Thymus (tissue), 11 donors: ENCODE results near the gene SEC14L3. TPM values are rescaled to one million over a fixed set of nuclear protein-coding genes. Genes with fewer than 3 reads are reported as not detected.

Source experiments
- DNase-seq, 9 donors: peaks; one replicate each; pipeline ENCODE4 v3.0.0-alpha.2; 2013; ENCODE audit warnings: low spot score in 9 of 9, low read depth in 6 of 9, missing footprints in 1 of 9
- H3K27ac ChIP-seq, 2 donors: one replicate each; pipeline ENCODE4 v1.5.1; 2013; ENCODE audit warnings: control low read depth in 1 of 2, low read depth in 1 of 2, low read length in 1 of 2, mild to moderate bottlenecking in 1 of 2, moderate library complexity in 1 of 2
- H3K27me3 ChIP-seq, 2 donors: one replicate each; pipeline ENCODE4 v1.5.1; 2013; ENCODE audit warnings: low read length in 1 of 2; ENCODE audit not compliant: control insufficient read depth in 2 of 2, insufficient read depth in 1 of 2
- H3K36me3 ChIP-seq, 2 donors: one replicate each; pipeline ENCODE4 v1.5.1; 2013; ENCODE audit warnings: low read length in 1 of 2, mild to moderate bottlenecking in 1 of 2, moderate library complexity in 1 of 2; ENCODE audit not compliant: control insufficient read depth in 2 of 2, insufficient read depth in 2 of 2
- H3K4me1 ChIP-seq, 2 donors: one replicate each; pipeline ENCODE4 v1.5.1; 2013; ENCODE audit warnings: low read length in 2 of 2; ENCODE audit not compliant: control insufficient read depth in 2 of 2, insufficient read depth in 2 of 2
- H3K4me3 ChIP-seq, 2 donors: one replicate each; pipeline ENCODE4 v1.5.1; 2013; ENCODE audit warnings: low read length in 2 of 2, control low read depth in 1 of 2, mild to moderate bottlenecking in 1 of 2
- H3K9me3 ChIP-seq, 2 donors: one replicate each; pipeline ENCODE4 v1.5.1; 2013; ENCODE audit warnings: low read length in 1 of 2, mild to moderate bottlenecking in 1 of 2; ENCODE audit not compliant: control insufficient read depth in 2 of 2, insufficient read depth in 1 of 2
- WGBS: extraction: QIAGEN DNeasy Blood & Tissue Kit; methylation state at CpG from one replicate; pipeline ENCODE4 v1.1.7; 2013; 5-methylcytosine and 5-hydroxymethylcytosine counted together
- polyA plus RNA-seq: library from polyadenylated mRNA; stranded (reverse); fragments of 200-250 nt; gene quantifications from one replicate; pipeline ENCODE4 v1.2.3, GENCODE V29; 2013
- total RNA-seq: library from RNA; stranded (reverse); fragments of 120-200 nt; gene quantifications from one replicate; pipeline ENCODE4 v1.2.4, GENCODE V29; 2013
- donor health status: healthy.

The SEC14L3 gene
- total and polyA plus RNA-seq, 2 donors, result 0.05 to 0.07 TPM

- WGBS, result 98% methylated on average over 2 of the region's 2 CpGs
- no peak overlapping the region for H3K4me3 ChIP-seq
- peaks cover 29 to 39% of the 10 kb centered on the region in 2 donors for H3K36me3 ChIP-seq
- peaks cover 0 to 11% of the 10 kb centered on the region in 2 donors for H3K4me1 ChIP-seq
- no peak overlapping the region for H3K27ac ChIP-seq
- no peaks in the 10 kb centered on the region for H3K9me3 ChIP-seq
- no peaks in the 10 kb centered on the region for H3K27me3 ChIP-seq
- DNase-seq, result no peak
Observed at GRCh38 chr22:30416403-30416802, 55.4 kb downstream of the SEC14L3 start.

GRCh38 chr22:30414525-30415047, 57.2 kb downstream of the SEC14L3 start:
- H3K36me3 ChIP-seq, result peaks cover 30 to 47% of the 10 kb centered on the region in 2 donors
- H3K27ac ChIP-seq, result peak overlapping the region; percentile 18 to 83
- H3K4me3 ChIP-seq, result no peak overlapping the region
- 98% methylated on average over 4 of the region's 4 CpGs for WGBS
- no peak for DNase-seq
- no peaks in the 10 kb centered on the region for H3K27me3 ChIP-seq
- H3K9me3 ChIP-seq, result no peaks in the 10 kb centered on the region
- H3K4me1 ChIP-seq, result peaks cover 0 to 11% of the 10 kb centered on the region in 2 donors

- Histone ChIP-seq H3K27ac (peak overlapping the region; percentile 18 to 83), H3K36me3 (peaks cover 30 to 49% of the 10 kb centered on the region in 2 donors), H3K4me3 (no peak overlapping the region), H3K4me1 (peaks cover 0 to 11% of the 10 kb centered on the region in 2 donors), H3K9me3 (no peaks in the 10 kb centered on the region), H3K27me3 (no peaks in the 10 kb centered on the region)
- DNase-seq, result peak in 1 of 9 donors; percentile 38
- WGBS, result 86% methylated on average over 5 of the region's 5 CpGs
Observed at GRCh38 chr22:30413745-30414524, 57.9 kb downstream of the SEC14L3 start.

GRCh38 chr22:30413001-30413400, 58.8 kb downstream of the SEC14L3 start:
- no peak overlapping the region for H3K4me3 ChIP-seq
- H3K9me3 ChIP-seq, result no peaks in the 10 kb centered on the region
- no peaks in the 10 kb centered on the region for H3K27me3 ChIP-seq
- DNase-seq, result no peak
- 98% methylated on average over 4 of the region's 4 CpGs for WGBS
- peaks cover 0 to 11% of the 10 kb centered on the region in 2 donors for H3K4me1 ChIP-seq
- peaks cover 30 to 41% of the 10 kb centered on the region in 2 donors for H3K36me3 ChIP-seq
- H3K27ac ChIP-seq, result no peak overlapping the region

GRCh38 chr22:30411780-30412179, 60.0 kb downstream of the SEC14L3 start:
- no peaks in the 10 kb centered on the region for H3K9me3 ChIP-seq
- no peak overlapping the region for H3K4me3 ChIP-seq
- DNase-seq, result peak in 1 of 9 donors; percentile 38
- WGBS, result 90% methylated on average over 3 of the region's 3 CpGs
- no peaks in the 10 kb centered on the region for H3K27me3 ChIP-seq
- H3K27ac ChIP-seq, result no peak overlapping the region
- peaks cover 33 to 34% of the 10 kb centered on the region in 2 donors for H3K36me3 ChIP-seq
- peaks cover 0 to 11% of the 10 kb centered on the region in 2 donors for H3K4me1 ChIP-seq

Other genes starting within 250 kb of the SEC14L3 start
- 0.90 TPM for gene LIF, start 225.3 kb downstream of the SEC14L3 start, total RNA-seq
- 0.21 TPM for gene LIF, start 225.3 kb downstream of the SEC14L3 start, polyA plus RNA-seq
- 1.9 TPM for gene OSM, start 205.2 kb downstream of the SEC14L3 start, total RNA-seq
- 6.0 TPM for gene OSM, start 205.2 kb downstream of the SEC14L3 start, polyA plus RNA-seq
- 12.8 TPM for gene CASTOR1, start 182.5 kb downstream of the SEC14L3 start, total RNA-seq
- gene CASTOR1, start 182.5 kb downstream of the SEC14L3 start, polyA plus RNA-seq, result 19.6 TPM
- gene TBC1D10A, start 145.1 kb downstream of the SEC14L3 start, total RNA-seq, result 25.6 TPM
- 39.0 TPM for gene TBC1D10A, start 145.1 kb downstream of the SEC14L3 start, polyA plus RNA-seq
- gene SF3A1, start 115.1 kb downstream of the SEC14L3 start, total RNA-seq, result 26.9 TPM
- gene SF3A1, start 115.1 kb downstream of the SEC14L3 start, polyA plus RNA-seq, result 25.7 TPM
- gene CCDC157, start 115.0 kb downstream of the SEC14L3 start, total RNA-seq, result 2.1 TPM
- gene CCDC157, start 115.0 kb downstream of the SEC14L3 start, polyA plus RNA-seq, result 3.2 TPM
- gene RNF215, start 84.6 kb downstream of the SEC14L3 start, total RNA-seq, result 6.4 TPM
- 11.1 TPM for gene RNF215, start 84.6 kb downstream of the SEC14L3 start, polyA plus RNA-seq
- 7.2 TPM for gene SEC14L2, start 75.0 kb downstream of the SEC14L3 start, total RNA-seq
- gene SEC14L2, start 75.0 kb downstream of the SEC14L3 start, polyA plus RNA-seq, result 6.2 TPM
- gene MTFP1, start 46.2 kb downstream of the SEC14L3 start, total RNA-seq, result 23.9 TPM
- gene MTFP1, start 46.2 kb downstream of the SEC14L3 start, polyA plus RNA-seq, result 11.1 TPM
- 0.09 TPM for gene SEC14L4, start 33.7 kb upstream of the SEC14L3 start, total RNA-seq
- 0.05 TPM for gene SEC14L4, start 33.7 kb upstream of the SEC14L3 start, polyA plus RNA-seq
- gene SEC14L6, start 74.7 kb upstream of the SEC14L3 start, total RNA-seq, result 0.24 TPM
- 0.39 TPM for gene SEC14L6, start 74.7 kb upstream of the SEC14L3 start, polyA plus RNA-seq
- 0.09 TPM for gene GAL3ST1, start 102.6 kb upstream of the SEC14L3 start, total RNA-seq
- gene GAL3ST1, start 102.6 kb upstream of the SEC14L3 start, polyA plus RNA-seq, result 0.46 TPM
- gene PES1, start 119.9 kb upstream of the SEC14L3 start, total RNA-seq, result 53.3 TPM
- gene PES1, start 119.9 kb upstream of the SEC14L3 start, polyA plus RNA-seq, result 48.7 TPM
- 3.6 TPM for gene TCN2, start 135.2 kb upstream of the SEC14L3 start, total RNA-seq
- 10.2 TPM for gene TCN2, start 135.2 kb upstream of the SEC14L3 start, polyA plus RNA-seq
- gene SLC35E4, start 163.8 kb upstream of the SEC14L3 start, total RNA-seq, result 0.57 TPM
- 1.2 TPM for gene SLC35E4, start 163.8 kb upstream of the SEC14L3 start, polyA plus RNA-seq
- gene DUSP18, start 195.9 kb upstream of the SEC14L3 start, total RNA-seq, result 3.3 TPM
- 6.4 TPM for gene DUSP18, start 195.9 kb upstream of the SEC14L3 start, polyA plus RNA-seq
- gene OSBP2, start 222.9 kb upstream of the SEC14L3 start, total RNA-seq, result 1.4 TPM
- gene OSBP2, start 222.9 kb upstream of the SEC14L3 start, polyA plus RNA-seq, result 0.46 TPM